Tibial nerve (tissue), 4 donors: Measurements from ENCODE around the gene PRKG1.

Experiments used
- EP300 ChIP-seq, 2 donors: sonication (generic); formaldehyde crosslinking; IDR thresholded peaks; one replicate each; pipeline ENCODE4 v1.6.1; 2017; ENCODE audit warnings: antibody characterized with exemption in 2 of 2, mild to moderate bottlenecking in 1 of 2
- POLR2A ChIP-seq, 2 donors: fragments of 450-650 bp; IDR thresholded peaks; one replicate each; pipeline ENCODE4 v1.6.1; 2017; ENCODE audit warnings: antibody characterized with exemption in 2 of 2, mild to moderate bottlenecking in 2 of 2, moderate library complexity in 2 of 2
- TF ChIP-seq, protein P1 (sequence below), 5 experiments: fragments of 200-600 bp in 3 of 5; fragments of 450-650 bp in 2 of 5; sonication (generic) in 3 of 5; IDR thresholded peaks; one replicate each; pipeline ENCODE4 v1.5.1; 2016 to 2019; ENCODE audit warnings: antibody characterized with exemption in 5 of 5, mild to moderate bottlenecking in 3 of 5, moderate library complexity in 2 of 5

DNA sequence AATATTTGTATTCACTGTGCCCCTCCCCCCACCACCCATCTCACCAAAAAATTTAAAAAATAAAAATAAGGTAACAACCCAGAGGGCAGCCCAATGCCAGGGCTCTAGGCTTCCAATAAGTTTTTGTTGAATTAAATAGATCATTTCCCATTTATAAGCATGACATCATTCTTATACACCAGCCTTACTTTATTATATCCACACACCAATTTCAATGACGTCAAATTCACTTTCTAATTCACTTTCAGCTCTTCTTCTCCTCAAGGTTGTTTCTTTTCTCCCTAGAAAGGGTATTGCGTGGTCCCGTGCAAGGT, 1238.6 kb downstream of the PRKG1 start:
- TF ChIP-seq, protein P1, sequence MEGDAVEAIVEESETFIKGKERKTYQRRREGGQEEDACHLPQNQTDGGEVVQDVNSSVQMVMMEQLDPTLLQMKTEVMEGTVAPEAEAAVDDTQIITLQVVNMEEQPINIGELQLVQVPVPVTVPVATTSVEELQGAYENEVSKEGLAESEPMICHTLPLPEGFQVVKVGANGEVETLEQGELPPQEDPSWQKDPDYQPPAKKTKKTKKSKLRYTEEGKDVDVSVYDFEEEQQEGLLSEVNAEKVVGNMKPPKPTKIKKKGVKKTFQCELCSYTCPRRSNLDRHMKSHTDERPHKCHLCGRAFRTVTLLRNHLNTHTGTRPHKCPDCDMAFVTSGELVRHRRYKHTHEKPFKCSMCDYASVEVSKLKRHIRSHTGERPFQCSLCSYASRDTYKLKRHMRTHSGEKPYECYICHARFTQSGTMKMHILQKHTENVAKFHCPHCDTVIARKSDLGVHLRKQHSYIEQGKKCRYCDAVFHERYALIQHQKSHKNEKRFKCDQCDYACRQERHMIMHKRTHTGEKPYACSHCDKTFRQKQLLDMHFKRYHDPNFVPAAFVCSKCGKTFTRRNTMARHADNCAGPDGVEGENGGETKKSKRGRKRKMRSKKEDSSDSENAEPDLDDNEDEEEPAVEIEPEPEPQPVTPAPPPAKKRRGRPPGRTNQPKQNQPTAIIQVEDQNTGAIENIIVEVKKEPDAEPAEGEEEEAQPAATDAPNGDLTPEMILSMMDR (IDR thresholded peaks at IDR 0.05), result no peak
- TF ChIP-seq POLR2A (IDR thresholded peaks at IDR 0.05) (no peak), EP300 (IDR thresholded peaks at IDR 0.05) (no peak)
